IMR-90 (cell line): Measurements from ENCODE around the gene ERG28. TPM values are rescaled to one million over a fixed set of nuclear protein-coding genes. Genes with fewer than 3 reads are reported as not detected.

Experiments
- ATAC-seq: fragments of 200-7000 bp; cut with Tn5 transposase; 2 replicates; pipeline ENCODE4 v1.9.1; 2020; ENCODE audit warnings: low read depth, mild to moderate bottlenecking, moderate library complexity
- BruUV-seq: library from RNA; stranded (reverse); fragments of 400-500 nt; replicated peaks from 2 replicates; lab custom pipeline; 2021; lab: Mats Ljungman, UMichigan
- CTCF ChIA-PET: fragments of 300-600 bp; formaldehyde crosslinking; extraction: SDS; loops from one replicate; lab custom pipeline; 2021; ENCODE audit warnings: antibody characterized with exemption; lab: Yijun Ruan, JAX
- POLR2A ChIA-PET: fragments of 300-600 bp; sonication (Branson Sonifier 250); formaldehyde crosslinking; loops from one replicate; lab custom pipeline; 2022; ENCODE audit warnings: antibody characterized with exemption; ENCODE audit not compliant: unreplicated experiment; lab: Charles Lee
- DNase-seq: peaks from one replicate; pipeline ENCODE4 v3.0.0; 2013
- H2AFZ ChIP-seq: replicated peaks from 2 replicates; pipeline ENCODE3; 2013; ENCODE audit warnings: low read length, mild to moderate bottlenecking; ENCODE audit not compliant: poor library complexity
- H2AK5ac ChIP-seq: 2 replicates; pipeline ENCODE4 v1.6.1; 2013; ENCODE audit warnings: low read depth, low read length, inconsistent platforms
- H2AK9ac ChIP-seq: replicated peaks from 2 replicates; pipeline ENCODE3; 2013; ENCODE audit warnings: mild to moderate bottlenecking, low read depth, low read length, moderate library complexity; ENCODE audit not compliant: poor library complexity
- H2BK120ac ChIP-seq: 2 replicates; pipeline ENCODE4 v1.6.1; 2013; ENCODE audit warnings: low read depth, low read length, inconsistent platforms
- H2BK15ac ChIP-seq: 3 replicates; pipeline ENCODE4 v1.6.1; 2013; ENCODE audit warnings: low read depth, low read length, inconsistent platforms
- H2BK20ac ChIP-seq: 2 replicates; pipeline ENCODE4 v1.6.1; 2013; ENCODE audit warnings: low read depth, mild to moderate bottlenecking, inconsistent platforms, low read length, moderate library complexity
- H2BK5ac ChIP-seq: 2 replicates; pipeline ENCODE4 v1.6.1; 2013; ENCODE audit warnings: mild to moderate bottlenecking, low read depth, low read length, inconsistent platforms; ENCODE audit not compliant: poor library complexity, severe bottlenecking
- H3K14ac ChIP-seq: replicated peaks from 2 replicates; pipeline ENCODE4 v1.6.1; 2013; ENCODE audit warnings: low read depth, low read length, inconsistent platforms
- H3K18ac ChIP-seq: 2 replicates; pipeline ENCODE4 v1.6.1; 2013; ENCODE audit warnings: low read depth, low read length, control low read depth
- H3K23ac ChIP-seq: 2 replicates; pipeline ENCODE4 v1.6.1; 2013; ENCODE audit warnings: low read depth, low read length, inconsistent platforms
- H3K27ac ChIP-seq: 2 replicates; pipeline ENCODE4 v1.5.1; 2013; ENCODE audit warnings: mild to moderate bottlenecking, control low read depth, low read length; ENCODE audit not compliant: insufficient read depth
- H3K27me3 ChIP-seq: 2 replicates; pipeline ENCODE4 v1.6.1; 2013; ENCODE audit warnings: low read length; ENCODE audit not compliant: control insufficient read depth, insufficient read depth
- H3K36me3 ChIP-seq: 2 replicates; pipeline ENCODE4 v1.6.1; 2013; ENCODE audit warnings: low read length, mixed read lengths; ENCODE audit not compliant: control insufficient read depth, insufficient read depth
- H3K4ac ChIP-seq: 2 replicates; pipeline ENCODE4 v1.6.1; 2013; ENCODE audit warnings: low read depth, low read length, inconsistent platforms
- H3K4me1 ChIP-seq: 2 replicates; pipeline ENCODE4 v1.6.1; 2013; ENCODE audit warnings: low read length, mixed read lengths; ENCODE audit not compliant: control insufficient read depth, insufficient read depth
- H3K4me2 ChIP-seq: 2 replicates; pipeline ENCODE4 v1.6.1; 2013; ENCODE audit warnings: low read depth, mild to moderate bottlenecking, control low read depth, low read length, moderate library complexity
- H3K4me3 ChIP-seq: 2 replicates; pipeline ENCODE4 v1.5.1; 2013; ENCODE audit warnings: low read depth, mild to moderate bottlenecking, control low read depth, low read length, moderate library complexity; ENCODE audit not compliant: insufficient read depth
- H3K56ac ChIP-seq: 2 replicates; pipeline ENCODE4 v1.6.1; 2013; ENCODE audit warnings: low read length, inconsistent platforms; ENCODE audit not compliant: insufficient read depth; ENCODE audit errors: extremely low read depth
- H3K79me1 ChIP-seq, 2 experiments: 2 replicates each; pipeline ENCODE4 v1.6.1; 2013; ENCODE audit warnings: low read length in 2 of 2, inconsistent platforms in 1 of 2, low read depth in 1 of 2
- H3K9ac ChIP-seq: 2 replicates; pipeline ENCODE4 v1.6.1; 2013; ENCODE audit warnings: low read depth, low read length, control low read depth
- H3K9me1 ChIP-seq: 2 replicates; pipeline ENCODE4 v1.6.1; 2013; ENCODE audit warnings: low read length, inconsistent platforms; ENCODE audit not compliant: insufficient read depth
- H3K9me3 ChIP-seq: 2 replicates; pipeline ENCODE4 v1.6.1; 2013; ENCODE audit warnings: low read length; ENCODE audit not compliant: control insufficient read depth, insufficient read depth
- H4K20me1 ChIP-seq: 2 replicates; pipeline ENCODE4 v1.6.1; 2013; ENCODE audit warnings: low read length, inconsistent platforms; ENCODE audit not compliant: insufficient read depth
- H4K5ac ChIP-seq: 2 replicates; pipeline ENCODE4 v1.6.1; 2013; ENCODE audit warnings: mild to moderate bottlenecking, low read depth, low read length, control low read depth
- H4K8ac ChIP-seq, 2 experiments: 2 replicates each; pipeline ENCODE4 v1.6.1; 2013; ENCODE audit warnings: low read depth in 2 of 2, low read length in 2 of 2, control low read depth in 1 of 2, inconsistent platforms in 1 of 2
- H4K91ac ChIP-seq: 2 replicates; pipeline ENCODE4 v1.6.1; 2013; ENCODE audit warnings: low read depth, low read length, inconsistent platforms; ENCODE audit not compliant: insufficient read depth
- BHLHE40 ChIP-seq: fragments of 150-350 bp; IDR thresholded peaks from 2 replicates; pipeline ENCODE4 v1.6.1; 2016; ENCODE audit warnings: mild to moderate bottlenecking, low read depth, low read length
- CEBPB ChIP-seq: IDR thresholded peaks from 2 replicates; pipeline ENCODE4 v1.6.1; 2012; ENCODE audit warnings: low read depth, low read length, improper control_type of control experiment
- CHD1 ChIP-seq: IDR thresholded peaks from 2 replicates; pipeline ENCODE4 v1.6.1; 2012; ENCODE audit warnings: low read depth, low read length, improper control_type of control experiment
- CTCF ChIP-seq: conservative IDR thresholded peaks from 2 replicates; pipeline ENCODE4 v1.5.1; 2012; ENCODE audit warnings: mild to moderate bottlenecking, low read depth, low read length, improper control_type of control experiment
- ELK1 ChIP-seq: fragments of 150-350 bp; IDR thresholded peaks from 2 replicates; pipeline ENCODE4 v1.6.1; 2016; ENCODE audit warnings: low read depth, mild to moderate bottlenecking, low read length, moderate library complexity, borderline replicate concordance
- FOS ChIP-seq: fragments of 150-350 bp; IDR thresholded peaks from 2 replicates; pipeline ENCODE4 v1.6.1; 2016; ENCODE audit warnings: low read depth, low read length
- MAFK ChIP-seq: IDR thresholded peaks from 2 replicates; pipeline ENCODE4 v1.6.1; 2012; ENCODE audit warnings: low read depth, low read length, improper control_type of control experiment
- MAZ ChIP-seq: IDR thresholded peaks from 2 replicates; pipeline ENCODE4 v1.6.1; 2012; ENCODE audit warnings: low read depth, mild to moderate bottlenecking, low read length, improper control_type of control experiment, moderate library complexity, borderline replicate concordance
- NFE2L2 ChIP-seq: fragments of 150-350 bp; IDR thresholded peaks from 2 replicates; pipeline ENCODE4 v1.6.1; 2016; ENCODE audit warnings: low read depth, mild to moderate bottlenecking, low read length
- POLR2A ChIP-seq: IDR thresholded peaks from 2 replicates; pipeline ENCODE4 v1.6.1; 2012; ENCODE audit warnings: mild to moderate bottlenecking, low read depth, low read length
- RAD21 ChIP-seq: IDR thresholded peaks from 2 replicates; pipeline ENCODE4 v1.6.1; 2012; ENCODE audit warnings: low read length, improper control_type of control experiment
- RFX5 ChIP-seq: IDR thresholded peaks from 2 replicates; pipeline ENCODE4 v1.8.0; 2012; ENCODE audit warnings: low read depth, mild to moderate bottlenecking, low read length, moderate library complexity
- SMC3 ChIP-seq: fragments of 150-350 bp; IDR thresholded peaks from 2 replicates; pipeline ENCODE4 v1.6.1; 2016; ENCODE audit warnings: low read depth, mild to moderate bottlenecking, antibody characterized with exemption, low read length, moderate library complexity
- WGBS, 2 experiments: methylation state at CpG; one replicate each; pipeline versions ENCODE4 v1.1.5 to v1.1.7; 2013; ENCODE audit warnings: missing lambda C conversion rate in 2 of 2; ENCODE audit not compliant: insufficient read length in 1 of 2; ENCODE audit errors: extremely low coverage in 2 of 2; 5-methylcytosine and 5-hydroxymethylcytosine counted together
- dilution Hi-C: fragments of 300-500 bp; cut with HindIII; formaldehyde crosslinking; loops from one replicate; pipeline ENCODE4 v1.14.3; 2018; ENCODE audit warnings: low sequenced_read_pairs; ENCODE audit not compliant: unreplicated experiment
- in situ Hi-C: fragments of 300-500 bp; cut with MboI; formaldehyde crosslinking; loops from 3 replicates; pipeline ENCODE4 v1.14.3; 2019; ENCODE audit warnings: low sequenced_read_pairs, inconsistent platforms, mixed read lengths
- intact Hi-C: fragments of 100-400 bp; cut with micrococcal nuclease; formaldehyde crosslinking; loops from 2 replicates; pipeline ENCODE4 v1.10.0; 2022
- polyA plus RNA-seq, 3 experiments: library from polyadenylated mRNA; depleted of rRNA; stranded (reverse); fragments of >200 nt; gene quantifications; 2 replicates each; pipeline ENCODE4 v1.2.3, GENCODE V29; 2012; ENCODE audit warnings: low replicate concordance in 1 of 3
- total RNA-seq: library from RNA; depleted of rRNA; stranded (reverse); fragments of >200 nt; gene quantifications from 2 replicates; pipeline ENCODE4 v1.2.3, GENCODE V29; 2012
- TF ChIP-seq, protein P1 (sequence below): fragments of 150-350 bp; IDR thresholded peaks from 2 replicates; pipeline ENCODE4 v1.6.1; 2017; ENCODE audit warnings: mild to moderate bottlenecking, antibody characterized with exemption, low read length, low read depth

The ERG28 gene
- total and polyA plus RNA-seq, 2 of the 4 experiments (the other 2 are of a cell fraction), result 0.90 to 15.4 TPM

DNA sequence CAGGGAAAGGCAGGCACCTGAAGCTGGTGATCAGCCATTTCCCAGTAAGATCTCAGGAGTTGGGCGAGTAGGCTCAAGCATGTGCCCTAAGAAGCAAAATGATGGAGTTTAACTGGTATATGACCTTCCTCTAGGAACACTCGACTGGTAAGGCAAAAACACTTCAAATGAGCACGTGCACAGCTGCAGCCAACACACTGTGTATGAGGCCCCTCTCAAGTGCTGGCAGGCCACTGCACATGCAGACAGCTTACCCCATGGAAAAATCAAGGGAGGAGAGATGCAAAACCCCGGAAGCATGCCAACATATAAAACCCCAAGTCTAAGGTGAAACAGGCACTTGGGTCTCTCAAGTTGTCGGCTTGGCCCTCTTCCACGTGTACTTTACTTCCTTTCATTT is 39.6 kb upstream of the ERG28 start:
- no peak overlapping the region for H3K27ac ChIP-seq
- 92% methylated on average over 2 of the region's 6 CpGs; no CpG with 5 or more reads in 1 of the 2 experiments for WGBS, 2 experiments
- H3K27me3 ChIP-seq, result no peaks in the 10 kb centered on the region
- no peak overlapping the region for H3K56ac ChIP-seq
- H3K9me3 ChIP-seq, result no peaks in the 10 kb centered on the region
- no peak overlapping the region for H4K8ac ChIP-seq
- no peaks in the 10 kb centered on the region for H3K9me1 ChIP-seq
- no peaks in the 10 kb centered on the region for H3K79me1 ChIP-seq
- no peak overlapping the region for H2AK9ac ChIP-seq
- DNase-seq, result no peak
- in situ Hi-C loops (loop anchor here (25.0 kb wide), 2 partner anchors 662 to 937 kb away; no protein-coding TSS in a partner anchor), dilution Hi-C loops (no loop called here), intact Hi-C loops (loop anchor here (5.0 kb wide), 1 partner anchor 467 kb away; no protein-coding TSS in a partner anchor)
- H2AFZ ChIP-seq, result no peak overlapping the region
- no peak overlapping the region for H4K5ac ChIP-seq
- no peak overlapping the region for H3K4me3 ChIP-seq
- H3K4me2 ChIP-seq, result no peak overlapping the region
- H4K20me1 ChIP-seq, result no peaks in the 10 kb centered on the region
- no peak overlapping the region for H3K4ac ChIP-seq
- H3K36me3 ChIP-seq, result peaks cover 10% of the 10 kb centered on the region
- no peak overlapping the region for H2AK5ac ChIP-seq
- H2BK120ac ChIP-seq, result no peak overlapping the region
- peaks cover 2% of the 10 kb centered on the region; the same call in 1 of the 2 replicates for H3K4me1 ChIP-seq
- H3K23ac ChIP-seq, result no peak overlapping the region
- no peak overlapping the region for H2BK5ac ChIP-seq
- no peak overlapping the region for H3K18ac ChIP-seq
- no peak overlapping the region for H2BK15ac ChIP-seq
- no peak for ATAC-seq
- POLR2A ChIA-PET, result no interaction called here
- no peak overlapping the region for H2BK20ac ChIP-seq
- no TSS peak for BruUV-seq
- TF ChIP-seq CEBPB, result no peak
- TF ChIP-seq CHD1, result no peak
- no peak for TF ChIP-seq MAZ
- TF ChIP-seq BHLHE40, result no peak
- no peak for TF ChIP-seq POLR2A
- no peak for TF ChIP-seq RFX5
- no peak for TF ChIP-seq CTCF
- no peak for TF ChIP-seq FOS
- no peak for TF ChIP-seq SMC3
- no peak for TF ChIP-seq RAD21
- no peak for TF ChIP-seq MAFK
- no peak for TF ChIP-seq NFE2L2
- TF ChIP-seq ELK1, result no peak
- TF ChIP-seq, protein P1, sequence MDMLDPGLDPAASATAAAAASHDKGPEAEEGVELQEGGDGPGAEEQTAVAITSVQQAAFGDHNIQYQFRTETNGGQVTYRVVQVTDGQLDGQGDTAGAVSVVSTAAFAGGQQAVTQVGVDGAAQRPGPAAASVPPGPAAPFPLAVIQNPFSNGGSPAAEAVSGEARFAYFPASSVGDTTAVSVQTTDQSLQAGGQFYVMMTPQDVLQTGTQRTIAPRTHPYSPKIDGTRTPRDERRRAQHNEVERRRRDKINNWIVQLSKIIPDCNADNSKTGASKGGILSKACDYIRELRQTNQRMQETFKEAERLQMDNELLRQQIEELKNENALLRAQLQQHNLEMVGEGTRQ, result no peak
- H4K91ac ChIP-seq, result no peak overlapping the region
- CTCF ChIA-PET, result interaction anchor here (0.7 kb wide), 1 partner anchor 184 kb away, joined by 3 read pairs; no protein-coding TSS in a partner anchor
- no peak overlapping the region for H3K14ac ChIP-seq
- H3K9ac ChIP-seq, result no peak overlapping the region
